ENCODE results near the gene NET1.
"Not testable (repeated sequence)": the region's sequence is repeated elsewhere in the genome, so short reads cannot be mapped to it uniquely, and the experiment has no call there.

DNA sequence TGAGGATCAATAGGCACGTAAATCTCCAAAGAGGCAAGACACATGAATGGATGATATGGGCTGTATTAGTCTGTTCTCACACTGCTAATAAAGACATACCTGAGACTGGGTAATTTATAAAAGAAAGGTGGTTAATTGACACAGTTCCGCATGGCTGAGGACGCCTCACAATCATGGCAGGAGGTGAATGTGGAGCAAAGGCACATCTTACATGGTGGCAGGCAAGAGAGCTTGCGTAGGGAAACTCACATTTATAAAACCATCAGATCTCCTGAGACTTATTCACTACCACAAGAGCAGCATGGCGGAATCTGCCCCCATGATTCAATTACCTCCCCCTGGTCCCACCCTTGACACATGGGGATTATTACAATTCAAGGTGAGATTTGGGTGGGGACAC lies 33.2 kb upstream of the NET1 start:
- not testable (repeated sequence) for TF ChIP-seq EZH2 (IDR thresholded peaks at IDR 0.05); POLR2AphosphoS5 (IDR thresholded peaks at IDR 0.05; ENCODE audit: borderline replicate concordance, low read depth, low read length)
